ENCODE measurements around the gene BAX. TPM values are rescaled to one million over a fixed set of nuclear protein-coding genes. Genes with fewer than 3 reads are reported as not detected.

BAX gene
- total and polyA plus RNA-seq, 2 of the 13 experiments (the other 11 are each of a cell fraction or from before 2014, with no cell fraction given) = 139 to 176 TPM

DNA sequence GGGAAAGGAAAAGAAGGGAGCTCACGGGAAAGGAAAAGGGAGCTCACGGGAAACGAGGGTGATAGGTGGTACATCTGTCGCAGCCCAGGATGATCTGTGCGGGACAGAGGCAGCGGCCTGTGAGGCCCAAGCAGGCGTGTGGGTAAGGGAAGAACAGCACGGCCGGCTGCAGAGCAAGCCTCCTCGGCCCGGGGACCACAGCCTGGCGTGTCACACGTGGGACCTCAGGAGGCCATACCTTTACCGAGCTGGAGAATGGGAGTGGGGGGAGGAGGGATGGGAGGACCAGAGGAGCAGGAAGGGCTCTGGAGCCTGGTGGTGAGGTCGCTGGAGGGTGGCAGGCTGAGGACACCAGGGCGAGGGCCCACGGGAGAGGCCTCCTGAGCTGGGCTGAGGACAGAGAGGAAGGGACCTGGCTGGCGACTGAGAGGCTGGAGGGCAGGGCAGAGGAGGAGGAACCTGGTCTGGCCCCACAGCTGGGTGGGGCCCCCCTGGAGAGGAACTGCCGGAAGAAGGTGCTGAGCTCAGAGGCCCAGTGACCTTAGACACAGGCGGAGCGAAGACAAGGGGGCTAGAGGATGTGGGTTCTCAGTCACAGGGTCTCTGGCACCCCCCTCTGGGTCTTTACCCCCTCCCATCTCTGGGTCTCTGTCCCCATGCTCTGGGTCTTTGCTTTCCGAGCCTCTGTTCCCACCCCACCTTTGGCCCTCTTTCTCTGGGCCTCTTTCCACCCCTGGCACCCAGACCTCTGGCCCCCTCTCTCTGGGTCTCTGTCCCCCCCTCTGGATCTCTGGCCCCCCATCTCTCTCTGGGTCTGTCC, 7.6 kb downstream of the BAX start (continued):
- TF ChIP-seq MTA1 (CRISPR knock-in tag; IDR thresholded peaks at IDR 0.05; ENCODE audit: borderline replicate concordance) = peak; percentile 83
- peak; percentile 78; the same call in 1 of the 2 replicates for TF ChIP-seq ZNF580 (CRISPR knock-in tag; IDR thresholded peaks at IDR 0.05; ENCODE audit: borderline replicate concordance, low read depth)
- 0 out of 2 replicates have a peak, but pooled peaks have one; percentile 66 for TF ChIP-seq ZNF317 (CRISPR knock-in tag; IDR thresholded peaks at IDR 0.05)
- TF ChIP-seq ZNF646 (CRISPR knock-in tag; IDR thresholded peaks at IDR 0.05) = no peak
- TF ChIP-seq ISL2 (CRISPR knock-in tag; IDR thresholded peaks at IDR 0.05) = peak; percentile 70
- TF ChIP-seq GABPA (IDR thresholded peaks at IDR 0.05; ENCODE audit: low read depth, low read length) = no peak
- TF ChIP-seq GABPA (CRISPR knock-in tag; IDR thresholded peaks at IDR 0.05; ENCODE audit: low read depth) = peak; percentile 74
- peak; percentile 30; the same call in 1 of the 2 replicates for TF ChIP-seq ZNF281 (CRISPR knock-in tag; IDR thresholded peaks at IDR 0.05; ENCODE audit: borderline replicate concordance)
- no peak for TF ChIP-seq SALL2 (CRISPR knock-in tag; IDR thresholded peaks at IDR 0.05)
- no peak for TF ChIP-seq SRSF4 (IDR thresholded peaks at IDR 0.05; ENCODE audit: low read depth, low read length, poor library complexity, severe bottlenecking)
- TF ChIP-seq AHR (CRISPR knock-in tag; IDR thresholded peaks at IDR 0.05) = peak; percentile 70
- TF ChIP-seq ZNF121 (CRISPR knock-in tag; IDR thresholded peaks at IDR 0.05) = peak; percentile 41; the same call in 1 of the 2 replicates
- no peak for TF ChIP-seq ZNF10 (CRISPR knock-in tag; IDR thresholded peaks at IDR 0.05; ENCODE audit: borderline replicate concordance, low read depth)
- no peak for TF ChIP-seq ZNF468 (CRISPR knock-in tag; IDR thresholded peaks at IDR 0.05)
- TF ChIP-seq REL (CRISPR knock-in tag; conservative IDR thresholded peaks at IDR 0.05) = no peak; the same call in 1 of the 2 replicates
- TF ChIP-seq POGK (CRISPR knock-in tag; conservative IDR thresholded peaks at IDR 0.05) = peak; percentile 87
- TF ChIP-seq KAT8 (CRISPR knock-in tag; IDR thresholded peaks at IDR 0.05) = peak; percentile 72
